A673 (cell line): Measurements from ENCODE around the gene TMEM184B. TPM values are rescaled to one million over a fixed set of nuclear protein-coding genes. Genes with fewer than 3 reads are reported as not detected.

Experiments used
- BruUV-seq: library from RNA; stranded (reverse); fragments of 400-500 nt; replicated peaks from 2 replicates; lab custom pipeline; 2021; lab: Mats Ljungman, UMichigan
- CTCF ChIA-PET: fragments of 300-600 bp; sonication (Branson Sonifier 250); formaldehyde crosslinking; loops from one replicate; lab custom pipeline; 2022; ENCODE audit warnings: antibody characterized with exemption; lab: Charles Lee
- POLR2A ChIA-PET: fragments of 300-600 bp; sonication (Branson Sonifier 250); formaldehyde crosslinking; loops from one replicate; lab custom pipeline; 2022; ENCODE audit warnings: antibody characterized with exemption; ENCODE audit not compliant: low non-redundant PET; lab: Charles Lee
- DNase-seq: peaks from one replicate; pipeline ENCODE4 v3.0.0-alpha.2; 2015; ENCODE audit warnings: low spot score
- H3K27ac ChIP-seq: fragments of 200-600 bp; sonication (generic); 2 replicates; pipeline ENCODE4 v1.5.1; 2016; ENCODE audit warnings: mixed run types, low read depth, mild to moderate bottlenecking, mixed read lengths, antibody characterized with exemption, low read length; ENCODE audit not compliant: poor library complexity, severe bottlenecking
- H3K27me3 ChIP-seq: fragments of 200-600 bp; sonication (generic); replicated peaks from 2 replicates; pipeline ENCODE4 v1.6.1; 2017; ENCODE audit warnings: mixed run types, low read depth, mild to moderate bottlenecking, mixed read lengths, antibody characterized with exemption, low read length; ENCODE audit not compliant: insufficient read depth, poor library complexity
- H3K36me3 ChIP-seq: fragments of 200-600 bp; sonication (generic); 2 replicates; pipeline ENCODE4 v1.6.1; 2016; ENCODE audit warnings: mixed run types, mild to moderate bottlenecking, mixed read lengths, antibody characterized with exemption, low read length; ENCODE audit not compliant: insufficient read depth, poor library complexity, severe bottlenecking
- H3K4me1 ChIP-seq: fragments of 200-600 bp; sonication (generic); 2 replicates; pipeline ENCODE4 v1.6.1; 2017; ENCODE audit warnings: mixed run types, mild to moderate bottlenecking, mixed read lengths, antibody characterized with exemption, low read length; ENCODE audit not compliant: insufficient read depth, poor library complexity, severe bottlenecking
- H3K4me3 ChIP-seq: fragments of 200-600 bp; sonication (generic); 2 replicates; pipeline ENCODE4 v1.5.1; 2016; ENCODE audit warnings: low read depth, mixed run types, mild to moderate bottlenecking, mixed read lengths, low read length; ENCODE audit not compliant: poor library complexity, severe bottlenecking
- H3K9me3 ChIP-seq: fragments of 200-600 bp; sonication (generic); 2 replicates; pipeline ENCODE4 v1.6.1; 2016; ENCODE audit warnings: mixed run types, low read depth, mild to moderate bottlenecking, mixed read lengths, antibody characterized with exemption, low read length; ENCODE audit not compliant: poor library complexity, severe bottlenecking
- EZH2 ChIP-seq: fragments of 200-600 bp; sonication (generic); IDR thresholded peaks from 2 replicates; pipeline ENCODE4 v1.6.1; 2017; ENCODE audit warnings: borderline replicate concordance, low read depth, mild to moderate bottlenecking, mixed read lengths, antibody characterized with exemption, low read length; ENCODE audit not compliant: poor library complexity, severe bottlenecking
- intact Hi-C: fragments of 100-400 bp; cut with micrococcal nuclease; formaldehyde crosslinking; loops from one replicate; pipeline ENCODE4 v1.10.0; 2022; ENCODE audit not compliant: unreplicated experiment
- total RNA-seq: library from RNA; stranded (reverse); gene quantifications from 2 replicates; pipeline ENCODE4 v1.2.3, GENCODE V29; 2021
- TF ChIP-seq, protein P1 (sequence below): fragments of 300-800, 200-600 bp; sonication (generic); conservative IDR thresholded peaks from 2 replicates; pipeline ENCODE4 v1.5.1; 2017; ENCODE audit warnings: low read depth, mild to moderate bottlenecking, antibody characterized with exemption, low read length, moderate library complexity, mixed read lengths

TMEM184B gene
- total RNA-seq, 1 experiment from 2014 or later = 50.9 TPM

DNA sequence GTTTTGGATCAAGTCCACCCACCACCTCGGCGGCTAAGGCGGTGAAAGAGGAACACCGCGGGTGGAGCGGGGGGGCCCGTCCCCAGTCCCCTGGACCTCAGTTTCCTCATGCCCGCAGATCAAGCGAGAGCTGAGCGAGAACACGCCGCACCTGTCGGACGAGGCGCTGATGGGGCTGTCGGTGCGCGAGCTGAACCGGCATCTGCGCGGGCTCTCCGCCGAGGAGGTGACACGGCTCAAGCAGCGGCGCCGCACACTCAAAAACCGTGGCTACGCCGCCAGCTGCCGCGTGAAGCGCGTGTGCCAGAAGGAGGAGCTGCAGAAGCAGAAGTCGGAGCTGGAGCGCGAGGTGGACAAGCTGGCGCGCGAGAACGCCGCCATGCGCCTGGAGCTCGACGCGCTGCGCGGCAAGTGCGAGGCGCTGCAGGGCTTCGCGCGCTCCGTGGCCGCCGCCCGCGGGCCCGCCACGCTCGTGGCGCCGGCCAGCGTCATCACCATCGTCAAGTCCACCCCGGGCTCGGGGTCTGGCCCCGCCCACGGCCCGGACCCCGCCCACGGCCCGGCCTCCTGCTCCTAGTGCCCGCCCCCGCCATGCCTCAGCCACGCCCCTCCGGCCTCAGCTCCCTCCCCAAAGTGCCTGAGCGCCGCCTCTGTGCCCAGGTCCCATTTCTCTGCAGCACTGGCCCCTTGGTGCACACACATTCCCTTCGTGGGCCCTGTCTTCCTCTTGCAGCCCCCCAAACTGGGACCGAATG lies 58.3 kb downstream of the TMEM184B start:
- H3K9me3 ChIP-seq = no peaks in the 10 kb centered on the region
- peak overlapping the region; percentile 29 for H3K4me3 ChIP-seq
- H3K27ac ChIP-seq = no peak overlapping the region
- TF ChIP-seq, protein P1, sequence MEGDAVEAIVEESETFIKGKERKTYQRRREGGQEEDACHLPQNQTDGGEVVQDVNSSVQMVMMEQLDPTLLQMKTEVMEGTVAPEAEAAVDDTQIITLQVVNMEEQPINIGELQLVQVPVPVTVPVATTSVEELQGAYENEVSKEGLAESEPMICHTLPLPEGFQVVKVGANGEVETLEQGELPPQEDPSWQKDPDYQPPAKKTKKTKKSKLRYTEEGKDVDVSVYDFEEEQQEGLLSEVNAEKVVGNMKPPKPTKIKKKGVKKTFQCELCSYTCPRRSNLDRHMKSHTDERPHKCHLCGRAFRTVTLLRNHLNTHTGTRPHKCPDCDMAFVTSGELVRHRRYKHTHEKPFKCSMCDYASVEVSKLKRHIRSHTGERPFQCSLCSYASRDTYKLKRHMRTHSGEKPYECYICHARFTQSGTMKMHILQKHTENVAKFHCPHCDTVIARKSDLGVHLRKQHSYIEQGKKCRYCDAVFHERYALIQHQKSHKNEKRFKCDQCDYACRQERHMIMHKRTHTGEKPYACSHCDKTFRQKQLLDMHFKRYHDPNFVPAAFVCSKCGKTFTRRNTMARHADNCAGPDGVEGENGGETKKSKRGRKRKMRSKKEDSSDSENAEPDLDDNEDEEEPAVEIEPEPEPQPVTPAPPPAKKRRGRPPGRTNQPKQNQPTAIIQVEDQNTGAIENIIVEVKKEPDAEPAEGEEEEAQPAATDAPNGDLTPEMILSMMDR = 0 out of 2 replicates have a peak, but pooled peaks have one; percentile 14
- no peak for TF ChIP-seq EZH2
- no peaks in the 10 kb centered on the region for H3K36me3 ChIP-seq
- ChIA-PET POLR2A (no interaction called here), CTCF (interaction anchor here (0.6 kb wide), 1 partner anchor 366 kb away, joined by 4 read pairs; no protein-coding TSS in a partner anchor)
- peaks cover 17% of the 10 kb centered on the region for H3K4me1 ChIP-seq
- BruUV-seq = no TSS peak
- DNase-seq = peak; percentile 78
- no peaks in the 10 kb centered on the region for H3K27me3 ChIP-seq
- intact Hi-C loops = no loop called here

DNA sequence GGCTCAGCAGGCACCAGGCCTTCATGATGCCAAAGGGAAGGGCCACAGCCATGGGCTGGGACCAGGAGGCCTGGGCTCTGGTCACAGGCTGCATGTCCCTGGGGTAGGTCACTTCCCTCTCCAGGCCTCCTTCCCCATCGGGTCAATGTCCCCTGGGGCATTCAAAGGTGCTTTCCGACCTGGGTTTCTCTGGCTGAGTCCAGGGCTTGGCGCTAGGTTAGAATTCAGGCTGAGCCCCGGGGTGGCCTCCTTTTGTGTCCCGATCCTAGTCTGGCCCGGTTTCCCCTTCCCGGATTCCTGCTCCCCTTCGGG lies 58.9 kb downstream of the TMEM184B start:
- Histone ChIP-seq H3K4me1 (peaks cover 15% of the 10 kb centered on the region), H3K27me3 (no peaks in the 10 kb centered on the region), H3K27ac (no peak overlapping the region), H3K4me3 (peak overlapping the region; percentile 29), H3K36me3 (no peaks in the 10 kb centered on the region), H3K9me3 (no peaks in the 10 kb centered on the region)
- intact Hi-C loops = no loop called here
- no peak for DNase-seq
- ChIA-PET POLR2A (no interaction called here), CTCF (no interaction called here)
- BruUV-seq = no TSS peak
- TF ChIP-seq, protein P1 = no peak
- no peak for TF ChIP-seq EZH2

DNA sequence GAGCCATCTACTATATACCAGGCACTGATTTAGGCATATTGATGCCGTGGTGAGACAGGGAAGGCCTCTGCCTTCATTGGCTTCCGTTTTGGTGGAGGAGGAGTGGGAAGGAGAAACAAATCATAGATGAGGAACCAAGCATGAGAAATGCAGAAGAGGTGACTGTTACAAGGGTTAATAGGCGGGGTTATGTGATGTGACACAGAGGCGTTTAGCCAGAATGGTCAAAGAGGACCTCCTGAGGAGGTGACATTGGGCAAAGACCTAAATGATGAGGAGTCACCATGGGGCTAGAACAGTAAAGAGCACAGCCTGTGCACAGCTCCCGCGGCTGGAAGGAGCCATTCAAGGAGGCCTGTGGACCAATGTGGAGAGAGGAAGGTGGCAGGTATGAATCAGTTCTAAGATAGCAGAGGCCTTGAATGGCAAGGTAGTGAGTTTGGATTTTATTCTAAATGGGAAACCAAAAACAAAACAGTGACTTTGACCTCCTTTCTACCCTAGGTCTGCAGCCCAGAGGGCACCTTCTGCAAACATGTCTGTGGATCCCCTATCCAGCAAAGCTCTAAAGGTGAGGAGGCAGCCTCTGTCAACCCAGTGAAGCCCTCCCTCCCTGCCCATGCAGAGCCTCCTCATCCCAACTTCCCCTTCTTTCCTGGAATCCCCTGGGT lies 59.4 kb downstream of the TMEM184B start:
- no TSS peak for BruUV-seq
- POLR2A ChIA-PET = no interaction called here

More for the DNA sequence above, 59.4 kb downstream of the TMEM184B start:
- Histone ChIP-seq H3K4me1 (peaks cover 10% of the 10 kb centered on the region), H3K27me3 (no peaks in the 10 kb centered on the region), H3K36me3 (no peaks in the 10 kb centered on the region), H3K4me3 (no peak overlapping the region), H3K9me3 (no peaks in the 10 kb centered on the region), H3K27ac (no peak overlapping the region)
- TF ChIP-seq, protein P1 = no peak
- TF ChIP-seq EZH2 = no peak
- intact Hi-C loops = no loop called here
- CTCF ChIA-PET = no interaction called here
- no peak for DNase-seq
